Naive thymus-derived CD4-positive, alpha-beta T cell (primary cell): Measurements from ENCODE around the gene CHRNA4. TPM values are rescaled to one million over a fixed set of nuclear protein-coding genes. Genes with fewer than 3 reads are reported as not detected.

ENCODE experiments used
- ATAC-seq: fragments of 150-1000 bp; cut with Tn5 transposase; 2 replicates; pipeline ENCODE4 v1.10.0; 2021; ENCODE audit warnings: mild to moderate bottlenecking, moderate library complexity
- CTCF ChIA-PET: fragments of 350-600 bp; sonication (Branson Sonifier 250); formaldehyde crosslinking; loops from one replicate; lab custom pipeline; 2021; ENCODE audit warnings: antibody characterized with exemption; lab: Charles Lee
- POLR2A ChIA-PET: fragments of 350-600 bp; sonication (Branson Sonifier 250); formaldehyde crosslinking; loops from one replicate; lab custom pipeline; 2021; ENCODE audit warnings: antibody characterized with exemption, inconsistent platforms; lab: Charles Lee
- DNase-seq, 9 donors: peaks; one replicate each; pipeline versions ENCODE4 v3.0.0 to v3.0.0-alpha.2; 2020 to 2022; ENCODE audit warnings: mixed read lengths in 1 of 9
- H3K27ac ChIP-seq: one replicate; pipeline ENCODE4 v1.7.0; 2013; ENCODE audit warnings: mild to moderate bottlenecking, low read depth, low read length, moderate library complexity
- H3K27me3 ChIP-seq, 2 donors: one replicate each; pipeline ENCODE4 v1.7.0; 2013; ENCODE audit warnings: low read length in 2 of 2, mild to moderate bottlenecking in 2 of 2, moderate library complexity in 2 of 2; ENCODE audit not compliant: control insufficient read depth in 2 of 2, insufficient read depth in 2 of 2
- H3K36me3 ChIP-seq, 3 experiments: 1 replicate in 2 of 3; 2 replicates in 1 of 3; pipeline ENCODE4 v1.7.0; 2013; ENCODE audit warnings: low read length in 3 of 3, mild to moderate bottlenecking in 3 of 3, moderate library complexity in 1 of 3; ENCODE audit not compliant: insufficient read depth in 3 of 3, control insufficient read depth in 2 of 3
- H3K4me1 ChIP-seq, 2 donors: one replicate each; pipeline ENCODE4 v1.7.0; 2013; ENCODE audit warnings: low read length in 2 of 2, mild to moderate bottlenecking in 2 of 2, moderate library complexity in 1 of 2; ENCODE audit not compliant: control insufficient read depth in 2 of 2, insufficient read depth in 2 of 2
- H3K4me3 ChIP-seq: 2 replicates; pipeline ENCODE4 v1.7.0; 2013; ENCODE audit warnings: mild to moderate bottlenecking, low read length
- H3K9me3 ChIP-seq, 3 experiments: 1 replicate in 2 of 3; 2 replicates in 1 of 3; pipeline ENCODE4 v1.7.0; 2013; ENCODE audit warnings: low read length in 3 of 3; ENCODE audit not compliant: control insufficient read depth in 2 of 3
- H3K27ac Mint-ChIP-seq, 9 donors: one replicate each; pipeline ENCODE4 v1.8.0; 2020 to 2022; ENCODE audit warnings: mixed read lengths in 9 of 9, mild to moderate bottlenecking in 8 of 9, moderate library complexity in 5 of 9, inconsistent platforms in 2 of 9
- H3K27me3 Mint-ChIP-seq, 5 donors: one replicate each; pipeline ENCODE4 v1.8.0; 2021 to 2022; ENCODE audit warnings: mixed read lengths in 5 of 5, mild to moderate bottlenecking in 1 of 5
- H3K36me3 Mint-ChIP-seq, 5 donors: one replicate each; pipeline ENCODE4 v1.8.0; 2020 to 2022; ENCODE audit warnings: mixed read lengths in 5 of 5, mild to moderate bottlenecking in 3 of 5, inconsistent platforms in 1 of 5
- H3K4me1 Mint-ChIP-seq, 7 donors: one replicate each; pipeline ENCODE4 v1.8.0; 2020 to 2022; ENCODE audit warnings: mixed read lengths in 7 of 7, mild to moderate bottlenecking in 3 of 7, inconsistent platforms in 1 of 7
- H3K4me3 Mint-ChIP-seq, 10 donors: one replicate each; pipeline ENCODE4 v1.8.0; 2020 to 2022; ENCODE audit warnings: mild to moderate bottlenecking in 10 of 10, mixed read lengths in 10 of 10, moderate library complexity in 6 of 10, inconsistent platforms in 2 of 10
- H3K9me3 Mint-ChIP-seq, 11 donors: one replicate each; pipeline ENCODE4 v1.8.0; 2020 to 2022; ENCODE audit warnings: mixed read lengths in 11 of 11, mild to moderate bottlenecking in 4 of 11, inconsistent platforms in 1 of 11, moderate library complexity in 1 of 11
- intact Hi-C, 2 donors: fragments of 100-400 bp; cut with micrococcal nuclease; formaldehyde crosslinking; loops; one replicate each; pipeline ENCODE4 v1.15.1; 2023
- polyA plus RNA-seq, 2 donors: library from polyadenylated mRNA; unstranded; fragments of 300-500 nt; fragmentation: Illumina TruSeq; gene quantifications; one replicate each; pipeline ENCODE4 v1.2.3, GENCODE V29; 2021
- total RNA-seq, 6 experiments: library from RNA in 5 of 6; stranded (reverse) in 5 of 6; gene quantifications; 1 replicate in 5 of 6; 2 replicates in 1 of 6; pipeline ENCODE4 v1.2.3 and lab custom pipeline; 2021 to 2026

CHRNA4 gene
- total and polyA plus RNA-seq, 7 experiments from 2014 or later = not detected

- POLR2A ChIA-PET = no interaction called here
- DNase-seq = no peak
- H3K9me3 ChIP-seq = no peaks in the 10 kb centered on the region
- H3K4me1 ChIP-seq = peaks cover 0 to 6% of the 10 kb centered on the region in 2 donors
- no peak overlapping the region for H3K4me3 ChIP-seq
- H3K27ac Mint-ChIP-seq = no peak overlapping the region
- no peaks in the 10 kb centered on the region for H3K36me3 ChIP-seq
- CTCF ChIA-PET = no interaction called here
- no peak for ATAC-seq
- H3K36me3 Mint-ChIP-seq = no peaks in the 10 kb centered on the region
- H3K27me3 Mint-ChIP-seq = peaks cover 0 to 4% (median 0%) of the 10 kb centered on the region in 5 donors
- no peaks in the 10 kb centered on the region for H3K27me3 ChIP-seq
- no peak overlapping the region for H3K4me3 Mint-ChIP-seq
- H3K27ac ChIP-seq = no peak overlapping the region
- H3K9me3 Mint-ChIP-seq = no peaks in the 10 kb centered on the region
- H3K4me1 Mint-ChIP-seq = peaks cover 0 to 7% (median 5%) of the 10 kb centered on the region in 7 donors
- intact Hi-C loops = no loop called here
These were observed 44.9 kb upstream of the CHRNA4 start for GRCh38 chr20:63406011-63406410.

DNA sequence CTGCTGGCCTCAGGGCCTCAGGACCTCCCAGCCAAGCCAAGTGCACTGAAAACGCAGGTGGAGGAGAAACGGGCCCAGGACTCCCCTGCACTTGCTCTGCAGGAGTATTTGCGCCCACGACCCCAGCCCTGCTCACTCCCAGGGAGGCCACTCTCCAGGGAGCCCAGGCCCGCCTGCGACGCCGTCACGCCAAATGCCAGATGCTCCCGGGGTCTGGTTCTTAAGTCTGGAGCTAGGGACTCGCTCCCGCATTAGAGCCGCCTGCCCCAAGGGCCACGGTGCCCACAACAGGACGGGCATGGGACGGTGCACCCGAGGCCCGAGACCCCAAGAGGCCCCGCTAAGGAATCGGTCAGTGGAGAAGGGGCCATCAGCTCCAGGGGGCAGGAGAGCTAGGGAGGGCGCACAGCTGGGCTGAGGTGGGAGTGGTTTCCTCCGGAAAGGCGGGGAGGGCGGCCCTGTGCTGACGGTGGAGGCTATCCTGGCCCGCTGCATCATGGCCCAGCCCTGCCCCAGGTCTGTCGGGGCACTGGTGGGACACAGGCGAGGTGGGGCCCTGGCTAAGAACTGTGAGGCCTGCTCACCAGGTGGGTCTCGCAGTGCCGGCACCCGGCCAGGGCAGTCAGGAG lies 44.1 kb upstream of the CHRNA4 start:
- CTCF ChIA-PET = no interaction called here
- H3K36me3 ChIP-seq = no peaks in the 10 kb centered on the region
- H3K27ac Mint-ChIP-seq = no peak overlapping the region
- H3K27me3 Mint-ChIP-seq = peaks cover 0 to 4% (median 0%) of the 10 kb centered on the region in 5 donors
- no peak for ATAC-seq
- H3K27me3 ChIP-seq = no peaks in the 10 kb centered on the region
- peaks cover 0 to 7% (median 5%) of the 10 kb centered on the region in 7 donors for H3K4me1 Mint-ChIP-seq
- H3K4me1 ChIP-seq = peaks cover 0 to 3% of the 10 kb centered on the region in 2 donors
- intact Hi-C loops = no loop called here
- DNase-seq = no peak
- H3K9me3 ChIP-seq = no peaks in the 10 kb centered on the region
- H3K36me3 Mint-ChIP-seq = no peaks in the 10 kb centered on the region
- POLR2A ChIA-PET = no interaction called here
- H3K4me3 Mint-ChIP-seq = no peak overlapping the region
- H3K9me3 Mint-ChIP-seq = no peaks in the 10 kb centered on the region
- H3K27ac ChIP-seq = no peak overlapping the region
- H3K4me3 ChIP-seq = no peak overlapping the region

GRCh38 chr20:63404129-63405085 lies 43.3 kb upstream of the CHRNA4 start:
- intact Hi-C loops = no loop called here
- no peaks in the 10 kb centered on the region for H3K4me1 ChIP-seq
- H3K36me3 ChIP-seq = no peaks in the 10 kb centered on the region

GRCh38 chr20:63403403-63404105 lies 42.4 kb upstream of the CHRNA4 start:
- H3K27ac ChIP-seq = no peak overlapping the region
- H3K4me3 ChIP-seq = no peak overlapping the region
- H3K9me3 ChIP-seq = no peaks in the 10 kb centered on the region
- H3K27me3 ChIP-seq = no peaks in the 10 kb centered on the region
- H3K9me3 Mint-ChIP-seq = no peaks in the 10 kb centered on the region
- H3K27ac Mint-ChIP-seq = no peak overlapping the region
- H3K36me3 Mint-ChIP-seq = no peaks in the 10 kb centered on the region
- H3K27me3 Mint-ChIP-seq = peaks cover 0 to 4% (median 0%) of the 10 kb centered on the region in 5 donors
- POLR2A ChIA-PET = no interaction called here
- CTCF ChIA-PET = no interaction called here
- DNase-seq (no peak), ATAC-seq (no peak)
- intact Hi-C loops = no loop called here
- peaks cover 0 to 3% (median 0%) of the 10 kb centered on the region in 7 donors for H3K4me1 Mint-ChIP-seq
- no peak overlapping the region for H3K4me3 Mint-ChIP-seq
- H3K36me3 ChIP-seq = no peaks in the 10 kb centered on the region
- no peaks in the 10 kb centered on the region for H3K4me1 ChIP-seq

More at GRCh38 chr20:63404129-63405085, 43.3 kb upstream of the CHRNA4 start:
- H3K9me3 ChIP-seq = no peaks in the 10 kb centered on the region
- no peak overlapping the region for H3K4me3 ChIP-seq
- Mint-ChIP-seq H3K27me3 (peaks cover 0 to 4% (median 0%) of the 10 kb centered on the region in 5 donors), H3K9me3 (no peaks in the 10 kb centered on the region), H3K27ac (no peak overlapping the region), H3K4me3 (no peak overlapping the region), H3K4me1 (peaks cover 0 to 7% (median 5%) of the 10 kb centered on the region in 7 donors), H3K36me3 (no peaks in the 10 kb centered on the region)
- H3K27me3 ChIP-seq = no peaks in the 10 kb centered on the region
- H3K27ac ChIP-seq = no peak overlapping the region
- ChIA-PET POLR2A (no interaction called here), CTCF (no interaction called here)
- no peak for ATAC-seq
- DNase-seq = no peak

- no peak overlapping the region for H3K27ac ChIP-seq
- DNase-seq = no peak
- Mint-ChIP-seq H3K36me3 (no peaks in the 10 kb centered on the region), H3K4me1 (peaks cover 0 to 3% (median 0%) of the 10 kb centered on the region in 7 donors), H3K27me3 (peaks cover 0 to 4% (median 0%) of the 10 kb centered on the region in 5 donors), H3K4me3 (no peak overlapping the region), H3K9me3 (no peaks in the 10 kb centered on the region), H3K27ac (no peak overlapping the region)
- H3K4me3 ChIP-seq = no peak overlapping the region
- no peaks in the 10 kb centered on the region for H3K36me3 ChIP-seq
- intact Hi-C loops = no loop called here
- ChIA-PET POLR2A (no interaction called here), CTCF (no interaction called here)
- H3K27me3 ChIP-seq = no peaks in the 10 kb centered on the region
- no peaks in the 10 kb centered on the region for H3K9me3 ChIP-seq
- no peaks in the 10 kb centered on the region for H3K4me1 ChIP-seq
- ATAC-seq = no peak
These were observed 41.7 kb upstream of the CHRNA4 start for GRCh38 chr20:63402860-63403220.

DNA sequence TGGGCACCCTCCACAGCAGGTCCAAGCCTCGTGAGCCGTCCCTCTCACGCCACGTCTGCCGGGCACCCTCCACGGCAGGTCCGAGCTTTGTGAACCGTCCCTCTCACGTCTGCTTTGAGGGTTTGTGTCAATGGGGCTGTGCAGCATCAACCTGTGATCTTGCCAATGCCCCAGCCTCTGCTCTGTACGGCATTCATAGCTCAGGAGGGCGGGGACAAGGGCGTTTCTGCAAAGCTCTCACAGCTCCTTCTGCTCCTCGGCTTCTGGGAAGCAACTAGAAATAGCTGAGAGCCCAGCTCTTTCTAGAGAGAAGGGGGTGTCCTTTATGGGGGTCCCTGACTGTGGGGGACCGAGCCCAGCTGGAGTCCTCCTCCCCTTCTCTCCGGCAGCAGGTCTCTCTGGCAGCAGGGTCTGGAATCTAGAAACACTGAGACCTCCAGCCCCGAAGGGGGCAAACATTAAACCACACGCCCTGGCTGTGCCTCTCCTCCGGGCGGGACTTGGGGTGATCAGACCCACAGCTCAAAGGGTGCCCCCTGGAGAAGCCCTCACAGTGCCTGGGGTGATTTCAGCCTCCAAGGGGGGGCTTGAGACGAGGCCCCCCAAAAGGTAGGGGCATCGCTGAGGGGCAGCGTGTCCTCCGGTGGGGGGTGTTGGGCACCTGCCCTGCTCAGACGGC lies 41.2 kb upstream of the CHRNA4 start:
- H3K27me3 Mint-ChIP-seq = peaks cover 0 to 4% (median 0%) of the 10 kb centered on the region in 5 donors
- CTCF ChIA-PET = no interaction called here
- ATAC-seq = no peak

More for the DNA sequence above, 41.2 kb upstream of the CHRNA4 start:
- no peak overlapping the region for H3K4me3 Mint-ChIP-seq
- Histone ChIP-seq H3K4me1 (no peaks in the 10 kb centered on the region), H3K27ac (no peak overlapping the region), H3K9me3 (no peaks in the 10 kb centered on the region), H3K4me3 (no peak overlapping the region), H3K36me3 (no peaks in the 10 kb centered on the region), H3K27me3 (no peaks in the 10 kb centered on the region)
- intact Hi-C loops = no loop called here
- DNase-seq = no peak
- H3K4me1 Mint-ChIP-seq = peaks cover 0 to 3% (median 0%) of the 10 kb centered on the region in 7 donors
- H3K27ac Mint-ChIP-seq = no peak overlapping the region
- no peaks in the 10 kb centered on the region for H3K9me3 Mint-ChIP-seq
- H3K36me3 Mint-ChIP-seq = no peaks in the 10 kb centered on the region
- POLR2A ChIA-PET = no interaction called here
